M059J (cell line): ENCODE results near the gene DENND4A. TPM values are rescaled to one million over a fixed set of nuclear protein-coding genes. Genes with fewer than 3 reads are reported as not detected.
"Not testable (repeated sequence)": the region's sequence is repeated elsewhere in the genome, so short reads cannot be mapped to it uniquely, and the experiment has no call there.

Source experiments
- DNase-seq: peaks from one replicate; pipeline ENCODE4 v3.0.0-alpha.2; 2012; ENCODE audit warnings: low read depth
- total RNA-seq: library from RNA; depleted of rRNA; stranded (reverse); fragments of >200 nt; shearing (Covaris generic); gene quantifications from 2 replicates; pipeline ENCODE4 v1.2.3, GENCODE V29; 2014

Gene DENND4A
- total RNA-seq, 1 experiment from 2014 or later: 9.6 TPM

GRCh38 chr15:65789759-65790425, 2.2 kb downstream of the DENND4A start:
- DNase-seq: no peak

GRCh38 chr15:65789105-65789504, 3.0 kb downstream of the DENND4A start:
- DNase-seq: no peak

GRCh38 chr15:65787260-65787659, 4.8 kb downstream of the DENND4A start:
- no peak for DNase-seq

- DNase-seq: no peak
Measured at GRCh38 chr15:65785151-65785550, 6.9 kb downstream of the DENND4A start.

GRCh38 chr15:65783872-65784271, 8.2 kb downstream of the DENND4A start:
- no peak for DNase-seq

- no peak for DNase-seq
Measured at GRCh38 chr15:65782096-65782495, 10.0 kb downstream of the DENND4A start.

- not testable (repeated sequence) for DNase-seq
Measured at GRCh38 chr15:65778701-65779100, 13.4 kb downstream of the DENND4A start.

GRCh38 chr15:65778269-65778668, 13.8 kb downstream of the DENND4A start:
- DNase-seq: no peak

GRCh38 chr15:65777843-65778242, 14.2 kb downstream of the DENND4A start:
- DNase-seq: no peak

GRCh38 chr15:65777053-65777452, 15.0 kb downstream of the DENND4A start:
- DNase-seq: no peak

- no peak for DNase-seq
Measured at GRCh38 chr15:65773386-65774111, 18.5 kb downstream of the DENND4A start.

GRCh38 chr15:65772930-65773329, 19.2 kb downstream of the DENND4A start:
- peak; percentile 43 for DNase-seq

- DNase-seq: no peak
Measured at GRCh38 chr15:65771870-65772269, 20.2 kb downstream of the DENND4A start.

- no peak for DNase-seq
Measured at GRCh38 chr15:65769482-65769881, 22.6 kb downstream of the DENND4A start.

GRCh38 chr15:65767895-65768294, 24.2 kb downstream of the DENND4A start:
- no peak for DNase-seq

GRCh38 chr15:65767264-65767595, 24.9 kb downstream of the DENND4A start:
- no peak for DNase-seq

- peak; percentile 33 for DNase-seq
Measured at GRCh38 chr15:65766422-65767263, 25.4 kb downstream of the DENND4A start.

GRCh38 chr15:65765106-65765505, 27.0 kb downstream of the DENND4A start:
- no peak for DNase-seq

- DNase-seq: no peak
Measured at GRCh38 chr15:65762914-65763787, 28.9 kb downstream of the DENND4A start.

- no peak for DNase-seq
Measured at GRCh38 chr15:65762399-65762798, 29.7 kb downstream of the DENND4A start.

- no peak for DNase-seq
Measured at GRCh38 chr15:65761210-65761926, 30.7 kb downstream of the DENND4A start.
